ENCODE measurements around the gene RHCG. TPM values are rescaled to one million over a fixed set of nuclear protein-coding genes. Genes with fewer than 3 reads are reported as not detected.
A peak's percentile ranks its signal among the peaks of the same experiment; 100 is the strongest.

RHCG gene
- total and polyA plus RNA-seq, 2 experiments from 2014 or later = 0.23 TPM; not detected in 1

- Histone ChIP-seq H3K4me1 (ENCODE audit: low read depth) (no peaks in the 10 kb centered on the region), H3K27ac (no peak overlapping the region), H3K4me3 (no peak overlapping the region), H3K27me3 (peaks cover 20% of the 10 kb centered on the region), H3K36me3 (no peaks in the 10 kb centered on the region), H3K9me3 (ENCODE audit: low read depth) (no peaks in the 10 kb centered on the region)
- no peak for TF ChIP-seq CTCF (IDR thresholded peaks at IDR 0.05; ENCODE audit: low read depth, low read length)
- DNase-seq (ENCODE audit: low read depth in 1 of 2, low spot score in 1 of 2) = no peak
Measured at GRCh38 chr15:89443581-89443980, 52.8 kb downstream of the RHCG start.

GRCh38 chr15:89442671-89443307 lies 53.6 kb downstream of the RHCG start:
- no peaks in the 10 kb centered on the region for H3K4me1 ChIP-seq (ENCODE audit: low read depth)
- no peak overlapping the region for H3K4me3 ChIP-seq
- H3K27ac ChIP-seq = no peak overlapping the region
- peaks cover 28% of the 10 kb centered on the region for H3K27me3 ChIP-seq
- H3K9me3 ChIP-seq (ENCODE audit: low read depth) = no peaks in the 10 kb centered on the region
- peak; percentile 50 to 73 for DNase-seq (ENCODE audit: low read depth in 1 of 2, low spot score in 1 of 2)
- TF ChIP-seq CTCF (IDR thresholded peaks at IDR 0.05; ENCODE audit: low read depth, low read length) = peak; percentile 81
- no peaks in the 10 kb centered on the region for H3K36me3 ChIP-seq

GRCh38 chr15:89442155-89442554 lies 54.2 kb downstream of the RHCG start:
- H3K27ac ChIP-seq = no peak overlapping the region
- no peak for TF ChIP-seq CTCF (IDR thresholded peaks at IDR 0.05; ENCODE audit: low read depth, low read length)
- DNase-seq (ENCODE audit: low read depth in 1 of 2, low spot score in 1 of 2) = no peak
- H3K36me3 ChIP-seq = no peaks in the 10 kb centered on the region
- H3K4me3 ChIP-seq = no peak overlapping the region
- H3K4me1 ChIP-seq (ENCODE audit: low read depth) = no peaks in the 10 kb centered on the region
- peaks cover 34% of the 10 kb centered on the region for H3K27me3 ChIP-seq
- H3K9me3 ChIP-seq (ENCODE audit: low read depth) = no peaks in the 10 kb centered on the region

- TF ChIP-seq CTCF (IDR thresholded peaks at IDR 0.05; ENCODE audit: low read depth, low read length) = no peak
- Histone ChIP-seq H3K4me1 (ENCODE audit: low read depth) (no peaks in the 10 kb centered on the region), H3K4me3 (no peak overlapping the region), H3K27ac (no peak overlapping the region), H3K36me3 (no peaks in the 10 kb centered on the region), H3K9me3 (ENCODE audit: low read depth) (no peaks in the 10 kb centered on the region), H3K27me3 (peaks cover 42% of the 10 kb centered on the region)
- no peak for DNase-seq (ENCODE audit: low read depth in 1 of 2, low spot score in 1 of 2)
Measured at GRCh38 chr15:89441295-89441812, 55.0 kb downstream of the RHCG start.

GRCh38 chr15:89439764-89440163 lies 56.6 kb downstream of the RHCG start:
- DNase-seq (ENCODE audit: low read depth in 1 of 2, low spot score in 1 of 2) = no peak

More at GRCh38 chr15:89439764-89440163, 56.6 kb downstream of the RHCG start:
- H3K4me1 ChIP-seq (ENCODE audit: low read depth) = no peaks in the 10 kb centered on the region
- TF ChIP-seq CTCF (IDR thresholded peaks at IDR 0.05; ENCODE audit: low read depth, low read length) = no peak
- no peak overlapping the region for H3K27ac ChIP-seq
- H3K36me3 ChIP-seq = no peaks in the 10 kb centered on the region
- no peak overlapping the region for H3K4me3 ChIP-seq
- H3K27me3 ChIP-seq = peaks cover 53% of the 10 kb centered on the region
- no peaks in the 10 kb centered on the region for H3K9me3 ChIP-seq (ENCODE audit: low read depth)
